Lung (tissue), 12 donors: Measurements from ENCODE around the gene ARHGAP22. TPM values are rescaled to one million over a fixed set of nuclear protein-coding genes. Genes with fewer than 3 reads are reported as not detected.

ENCODE experiments used
- ATAC-seq: fragments of 200-7000 bp; cut with Tn5 transposase; one replicate; pipeline ENCODE4 v1.9.1; 2020; ENCODE audit warnings: moderate number of reproducible peaks; ENCODE audit not compliant: insufficient read depth, low FRiP score
- DNase-seq, 3 donors: peaks; one replicate each; pipeline ENCODE4 v3.0.0-alpha.2; 2013 to 2017
- H3K27ac ChIP-seq, 2 donors: one replicate each; pipeline ENCODE4 v1.5.1; 2013; ENCODE audit warnings: mild to moderate bottlenecking in 2 of 2, moderate library complexity in 2 of 2, control low read depth in 1 of 2, inconsistent platforms in 1 of 2, low read depth in 1 of 2, low read length in 1 of 2
- H3K27me3 ChIP-seq, 3 donors: one replicate each; pipeline ENCODE4 v1.5.1; 2013; ENCODE audit warnings: low read length in 2 of 3; ENCODE audit not compliant: control insufficient read depth in 3 of 3, insufficient read depth in 3 of 3
- H3K36me3 ChIP-seq, 4 donors: one replicate each; pipeline ENCODE4 v1.5.1; 2013; ENCODE audit warnings: low read length in 4 of 4, mild to moderate bottlenecking in 1 of 4, moderate library complexity in 1 of 4; ENCODE audit not compliant: control insufficient read depth in 4 of 4, insufficient read depth in 4 of 4
- H3K4me1 ChIP-seq, 5 donors: one replicate each; pipeline ENCODE4 v1.5.1; 2013; ENCODE audit warnings: low read length in 5 of 5, mild to moderate bottlenecking in 2 of 5, moderate library complexity in 1 of 5; ENCODE audit not compliant: control insufficient read depth in 5 of 5, insufficient read depth in 5 of 5
- H3K4me3 ChIP-seq: one replicate; pipeline ENCODE4 v1.5.1; 2013; ENCODE audit warnings: mild to moderate bottlenecking, control low read depth, moderate library complexity
- H3K9ac ChIP-seq, 2 donors: one replicate each; pipeline ENCODE4 v1.5.1; 2013; ENCODE audit warnings: low read length in 2 of 2, control low read depth in 1 of 2; ENCODE audit not compliant: insufficient read depth in 1 of 2
- H3K9me3 ChIP-seq, 4 donors: one replicate each; pipeline ENCODE4 v1.5.1; 2013; ENCODE audit warnings: low read length in 3 of 4, mild to moderate bottlenecking in 1 of 4, moderate library complexity in 1 of 4; ENCODE audit not compliant: control insufficient read depth in 4 of 4, insufficient read depth in 3 of 4
- WGBS, 2 donors: extraction: QIAGEN DNeasy Blood & Tissue Kit; methylation state at CpG; one replicate each; pipeline ENCODE4 v1.1.7; 2013; 5-methylcytosine and 5-hydroxymethylcytosine counted together
- polyA plus RNA-seq, 2 donors: library from polyadenylated mRNA; stranded (reverse); fragments of 200-250 nt; gene quantifications; one replicate each; pipeline ENCODE4 v1.2.1, GENCODE V29; 2013
- total RNA-seq, 2 donors: library from RNA; depleted of rRNA in 1 of 2; stranded (reverse); fragments of >200 nt in 1 of 2; gene quantifications; one replicate each; pipeline ENCODE4 v1.2.1, GENCODE V29; 2014 to 2021
- TF ChIP-seq, protein P1 (sequence below): IDR thresholded peaks from 2 replicates; pipeline ENCODE4 v1.5.1; 2012; ENCODE audit warnings: mild to moderate bottlenecking; ENCODE audit errors: control extremely low read depth, extremely low read depth
- donor health status: control.
- donor health status: control.
- donor health status: Bipolar disorder and iron deficiency.
- donor health status: healthy.
- donor health status: DM: yes; HTN: yes; CAD: no.

Gene ARHGAP22
- total and polyA plus RNA-seq, 4 donors = 3.2 to 6.9 (median 4.1) TPM

DNA sequence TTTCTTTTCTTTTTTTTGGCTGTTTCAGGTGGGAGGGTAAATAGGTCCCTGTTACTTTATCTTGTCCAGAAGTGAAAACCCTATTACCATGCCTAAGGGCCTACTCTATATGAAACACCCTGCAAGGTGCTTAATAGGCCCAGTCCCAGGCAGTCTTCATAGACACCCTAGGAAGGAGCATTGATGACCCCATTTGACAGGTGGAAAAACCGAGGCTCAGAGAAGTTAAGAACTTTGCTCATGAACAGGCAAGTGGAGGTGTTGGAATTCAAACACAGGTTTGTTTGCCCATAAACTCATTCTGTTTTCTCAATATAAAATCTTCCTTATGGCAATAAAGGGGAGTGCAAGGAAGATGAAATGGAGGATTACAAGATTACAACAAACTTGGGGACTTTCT lies 115.8 kb downstream of the ARHGAP22 start:
- 99 to 100% methylated on average over 1 of the region's 1 CpG for WGBS, 2 donors

DNA sequence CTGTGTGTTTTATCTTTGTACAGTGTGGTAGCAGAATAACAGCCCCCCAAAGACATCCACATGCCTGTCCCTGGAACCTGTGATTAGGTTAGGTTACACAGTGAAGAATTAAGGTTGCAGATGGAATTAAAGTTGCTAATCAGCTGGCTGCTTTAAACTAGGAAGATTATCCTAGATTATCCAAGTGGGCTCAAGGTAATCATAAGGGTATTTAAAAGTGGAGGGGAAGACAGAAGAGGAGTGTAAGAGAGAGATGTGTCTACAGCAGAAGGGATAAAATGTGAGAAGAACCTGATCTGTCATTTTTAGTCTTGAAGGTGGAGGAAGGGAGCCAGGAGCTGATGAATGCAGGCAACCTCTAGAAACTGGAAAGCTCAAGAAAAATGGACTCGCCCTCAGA lies 117.6 kb downstream of the ARHGAP22 start:
- DNase-seq (no peak), ATAC-seq (no peak)
- 90 to 95% methylated on average over 1 of the region's 1 CpG for WGBS, 2 donors

More for the DNA sequence above, 115.8 kb downstream of the ARHGAP22 start:
- Histone ChIP-seq H3K9ac (no peak overlapping the region), H3K27me3 (no peaks in the 10 kb centered on the region), H3K36me3 (no peaks in the 10 kb centered on the region), H3K4me3 (no peak overlapping the region), H3K9me3 (peaks cover 0 to 2% (median 0%) of the 10 kb centered on the region in 4 donors), H3K27ac (no peak overlapping the region), H3K4me1 (no peaks in the 10 kb centered on the region)
- TF ChIP-seq, protein P1, sequence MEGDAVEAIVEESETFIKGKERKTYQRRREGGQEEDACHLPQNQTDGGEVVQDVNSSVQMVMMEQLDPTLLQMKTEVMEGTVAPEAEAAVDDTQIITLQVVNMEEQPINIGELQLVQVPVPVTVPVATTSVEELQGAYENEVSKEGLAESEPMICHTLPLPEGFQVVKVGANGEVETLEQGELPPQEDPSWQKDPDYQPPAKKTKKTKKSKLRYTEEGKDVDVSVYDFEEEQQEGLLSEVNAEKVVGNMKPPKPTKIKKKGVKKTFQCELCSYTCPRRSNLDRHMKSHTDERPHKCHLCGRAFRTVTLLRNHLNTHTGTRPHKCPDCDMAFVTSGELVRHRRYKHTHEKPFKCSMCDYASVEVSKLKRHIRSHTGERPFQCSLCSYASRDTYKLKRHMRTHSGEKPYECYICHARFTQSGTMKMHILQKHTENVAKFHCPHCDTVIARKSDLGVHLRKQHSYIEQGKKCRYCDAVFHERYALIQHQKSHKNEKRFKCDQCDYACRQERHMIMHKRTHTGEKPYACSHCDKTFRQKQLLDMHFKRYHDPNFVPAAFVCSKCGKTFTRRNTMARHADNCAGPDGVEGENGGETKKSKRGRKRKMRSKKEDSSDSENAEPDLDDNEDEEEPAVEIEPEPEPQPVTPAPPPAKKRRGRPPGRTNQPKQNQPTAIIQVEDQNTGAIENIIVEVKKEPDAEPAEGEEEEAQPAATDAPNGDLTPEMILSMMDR = no peak
- DNase-seq (no peak), ATAC-seq (no peak)

GRCh38 chr10:48485711-48486110 lies 119.2 kb downstream of the ARHGAP22 start:
- TF ChIP-seq, protein P1 = no peak
- Histone ChIP-seq H3K4me3 (no peak overlapping the region), H3K27ac (no peak overlapping the region), H3K9ac (no peak overlapping the region), H3K9me3 (peaks cover 0 to 2% (median 0%) of the 10 kb centered on the region in 4 donors), H3K36me3 (no peaks in the 10 kb centered on the region), H3K27me3 (no peaks in the 10 kb centered on the region), H3K4me1 (no peaks in the 10 kb centered on the region)
- DNase-seq (no peak), ATAC-seq (no peak)

More for the DNA sequence above, 117.6 kb downstream of the ARHGAP22 start:
- H3K4me3 ChIP-seq = no peak overlapping the region
- H3K27me3 ChIP-seq = no peaks in the 10 kb centered on the region
- no peaks in the 10 kb centered on the region for H3K4me1 ChIP-seq
- TF ChIP-seq, protein P1 = no peak
- H3K9ac ChIP-seq = no peak overlapping the region
- H3K36me3 ChIP-seq = no peaks in the 10 kb centered on the region
- H3K9me3 ChIP-seq = peaks cover 0 to 2% (median 0%) of the 10 kb centered on the region in 4 donors
- no peak overlapping the region for H3K27ac ChIP-seq

DNA sequence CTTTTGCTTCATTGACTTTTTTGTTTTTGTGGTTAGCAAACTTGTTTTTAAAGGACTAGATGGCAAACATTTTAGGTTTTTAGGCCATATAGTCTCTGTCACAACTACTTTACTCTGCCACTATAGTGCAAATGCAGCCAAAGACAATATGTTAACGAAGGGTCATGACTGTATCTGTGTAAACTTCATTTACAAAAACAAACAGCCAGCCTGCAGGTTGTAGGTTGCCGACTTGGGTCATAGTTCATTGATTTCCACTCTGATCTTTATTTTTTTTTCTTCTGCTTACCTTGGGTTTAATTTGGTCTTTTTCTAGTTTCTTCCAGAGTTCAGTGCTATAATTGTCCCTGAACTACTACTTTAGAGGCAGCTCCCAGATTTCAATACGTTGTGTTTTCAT lies 120.0 kb downstream of the ARHGAP22 start:
- TF ChIP-seq, protein P1 = no peak
- Histone ChIP-seq H3K4me1 (no peaks in the 10 kb centered on the region), H3K9me3 (no peaks in the 10 kb centered on the region), H3K36me3 (no peaks in the 10 kb centered on the region), H3K9ac (no peak overlapping the region), H3K4me3 (no peak overlapping the region), H3K27me3 (no peaks in the 10 kb centered on the region), H3K27ac (no peak overlapping the region)
- 81 to 89% methylated on average over 3 of the region's 3 CpGs for WGBS, 2 donors
- DNase-seq (no peak), ATAC-seq (no peak)
